Measurements from ENCODE around the gene NUP210L.

- TF ChIP-seq POLR2A (IDR thresholded peaks at IDR 0.05), result no peak
- no peak for TF ChIP-seq CTCF (IDR thresholded peaks at IDR 0.05)
Observed at GRCh38 chr1:154181944-154182343, 27.1 kb upstream of the NUP210L start.

Measured in lower leg skin (tissue), 3 donors.